Forelimb muscle (tissue), 1 donor: ENCODE results near the gene EVX1. TPM values are rescaled to one million over a fixed set of nuclear protein-coding genes. Genes with fewer than 3 reads are reported as not detected.

Source experiments
- DNase-seq: peaks from one replicate; pipeline ENCODE4 v3.0.0-alpha.2; 2013; ENCODE audit warnings: low read depth
- polyA plus RNA-seq: library from polyadenylated mRNA; unstranded; fragments of 120-200 nt; gene quantifications from one replicate; pipeline ENCODE4 v1.2.1, GENCODE V29; 2013; ENCODE audit not compliant: insufficient read length

EVX1 gene
- polyA plus RNA-seq, 1 donor: not detected

- no peak for DNase-seq
Observed at GRCh38 chr7:27249724-27250556, 7.3 kb downstream of the EVX1 start.

- no peak for DNase-seq
Observed at GRCh38 chr7:27250557-27251070, 8.0 kb downstream of the EVX1 start.

- DNase-seq: no peak
Observed at GRCh38 chr7:27251136-27251651, 8.6 kb downstream of the EVX1 start.

- no peak for DNase-seq
Observed at GRCh38 chr7:27251652-27252590, 9.3 kb downstream of the EVX1 start.

DNA sequence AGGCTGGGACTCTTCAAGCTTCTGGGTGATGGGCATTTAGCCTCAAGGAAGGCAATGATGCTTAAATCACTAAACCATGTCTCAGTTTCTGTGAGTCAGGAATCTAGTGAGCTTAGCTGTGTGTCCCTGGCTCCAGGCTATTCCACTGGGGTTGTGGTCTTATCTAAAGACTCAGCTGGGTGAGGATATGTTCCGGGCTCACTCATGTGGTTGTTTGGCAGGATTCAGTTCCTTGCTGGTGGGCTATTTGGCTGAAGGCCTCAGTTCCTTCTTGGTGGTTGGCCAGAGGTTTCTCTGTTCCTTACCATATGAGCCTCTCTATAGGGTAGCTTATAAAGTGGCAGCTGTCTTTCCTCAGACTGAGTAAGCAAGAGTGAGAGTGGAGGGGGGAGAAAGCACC lies 12.0 kb downstream of the EVX1 start:
- DNase-seq: no peak

- no peak for DNase-seq
Observed at GRCh38 chr7:27260211-27260610, 17.6 kb downstream of the EVX1 start.

- no peak for DNase-seq
Observed at GRCh38 chr7:27262121-27262520, 19.5 kb downstream of the EVX1 start.

GRCh38 chr7:27263781-27264180 lies 21.2 kb downstream of the EVX1 start:
- no peak for DNase-seq

- DNase-seq: no peak
Observed at GRCh38 chr7:27269455-27269854, 26.9 kb downstream of the EVX1 start.

GRCh38 chr7:27271384-27271783 lies 28.8 kb downstream of the EVX1 start:
- no peak for DNase-seq

DNA sequence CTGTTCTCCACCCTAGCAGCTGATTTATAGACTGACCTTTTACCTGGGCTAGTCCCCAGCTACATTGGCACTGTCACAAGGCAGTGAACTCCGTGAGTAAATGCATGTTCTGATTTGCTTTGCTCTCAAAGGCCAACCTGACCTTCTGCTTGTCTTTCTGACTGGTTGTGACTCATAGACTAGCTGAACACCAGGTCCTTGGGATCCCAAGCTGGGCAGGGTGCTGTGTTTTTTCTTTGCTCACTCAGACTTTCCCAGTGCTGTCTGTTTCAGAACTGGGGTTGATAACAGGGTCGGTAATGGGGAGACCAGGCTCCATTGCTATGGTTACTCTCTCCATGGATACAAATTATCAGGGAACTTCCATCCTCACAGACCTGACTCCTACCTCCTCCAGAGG lies 35.0 kb downstream of the EVX1 start:
- no peak for DNase-seq

- DNase-seq: no peak
Observed at GRCh38 chr7:27283558-27283957, 41.0 kb downstream of the EVX1 start.

GRCh38 chr7:27295236-27295635 lies 52.6 kb downstream of the EVX1 start:
- no peak for DNase-seq

- DNase-seq: no peak
Observed at GRCh38 chr7:27297356-27297755, 54.8 kb downstream of the EVX1 start.

Other genes with a start within 250 kb of the EVX1 start
- 0.77 TPM for gene HOXA1, start 146.8 kb upstream of the EVX1 start, polyA plus RNA-seq
- 3.1 TPM for gene HOXA2, start 140.1 kb upstream of the EVX1 start, polyA plus RNA-seq
- gene HOXA4, start 112.0 kb upstream of the EVX1 start, polyA plus RNA-seq: 26.4 TPM
- 19.1 TPM for gene HOXA5, start 99.1 kb upstream of the EVX1 start, polyA plus RNA-seq
- gene HOXA6, start 95.0 kb upstream of the EVX1 start, polyA plus RNA-seq: 8.7 TPM
- 14.3 TPM for gene HOXA3, start 90.2 kb upstream of the EVX1 start, polyA plus RNA-seq
- gene HOXA7, start 86.1 kb upstream of the EVX1 start, polyA plus RNA-seq: 19.1 TPM
- gene HOXA9, start 77.3 kb upstream of the EVX1 start, polyA plus RNA-seq: 25.7 TPM
- 23.8 TPM for gene HOXA10, start 68.5 kb upstream of the EVX1 start, polyA plus RNA-seq
- 1.2 TPM for gene HOXA11, start 57.6 kb upstream of the EVX1 start, polyA plus RNA-seq
- gene HOXA13, start 42.7 kb upstream of the EVX1 start, polyA plus RNA-seq: 0.03 TPM